H7 (cell line): ENCODE data around the gene MAST4. TPM values are rescaled to one million over a fixed set of nuclear protein-coding genes. Genes with fewer than 3 reads are reported as not detected.

Source experiments
- DNase-seq: peaks from one replicate; pipeline ENCODE4 v3.0.0; 2012
- H3K27me3 ChIP-seq: 2 replicates; pipeline ENCODE4 v1.6.0; 2011; ENCODE audit warnings: mild to moderate bottlenecking, low read length; ENCODE audit not compliant: control insufficient read depth, insufficient read depth
- H3K36me3 ChIP-seq: replicated peaks from 2 replicates; pipeline ENCODE4 v1.5.1; 2011; ENCODE audit warnings: low read length; ENCODE audit not compliant: control insufficient read depth, insufficient read depth
- H3K4me3 ChIP-seq: 2 replicates; pipeline ENCODE4 v1.5.1; 2011; ENCODE audit warnings: low read depth, mild to moderate bottlenecking, control low read depth, low read length, moderate library complexity; ENCODE audit not compliant: insufficient read depth
- total RNA-seq: library from RNA; depleted of rRNA; stranded (reverse); fragments of >200 nt; shearing (Covaris generic); gene quantifications from 2 replicates; pipeline ENCODE4 v1.2.3, GENCODE V29; 2014

The MAST4 gene
- total RNA-seq, 1 experiment from 2014 or later, result 1.6 TPM

DNA sequence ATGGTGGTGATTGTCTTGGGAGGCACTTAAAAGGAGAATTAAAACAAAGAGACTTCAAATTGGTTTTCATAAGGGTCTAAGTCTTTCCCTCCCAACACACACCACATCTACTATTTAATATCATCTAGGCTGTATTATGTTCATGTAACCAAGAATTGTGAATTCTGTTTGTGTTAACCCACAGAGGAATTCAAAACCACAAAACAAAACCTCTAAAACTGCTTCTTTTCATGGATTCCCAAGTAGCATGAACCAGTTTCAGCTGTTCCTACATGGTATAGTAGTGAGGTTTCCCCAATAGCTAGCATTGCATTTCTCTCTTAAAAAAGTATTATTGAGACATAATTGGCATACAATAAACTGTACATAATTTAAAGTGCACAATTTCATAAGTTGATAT lies 316.6 kb downstream of the MAST4 start:
- peaks cover 5% of the 10 kb centered on the region; the same call in 1 of the 2 replicates for H3K27me3 ChIP-seq
- H3K4me3 ChIP-seq, result no peak overlapping the region
- no peaks in the 10 kb centered on the region for H3K36me3 ChIP-seq
- DNase-seq, result no peak

DNA sequence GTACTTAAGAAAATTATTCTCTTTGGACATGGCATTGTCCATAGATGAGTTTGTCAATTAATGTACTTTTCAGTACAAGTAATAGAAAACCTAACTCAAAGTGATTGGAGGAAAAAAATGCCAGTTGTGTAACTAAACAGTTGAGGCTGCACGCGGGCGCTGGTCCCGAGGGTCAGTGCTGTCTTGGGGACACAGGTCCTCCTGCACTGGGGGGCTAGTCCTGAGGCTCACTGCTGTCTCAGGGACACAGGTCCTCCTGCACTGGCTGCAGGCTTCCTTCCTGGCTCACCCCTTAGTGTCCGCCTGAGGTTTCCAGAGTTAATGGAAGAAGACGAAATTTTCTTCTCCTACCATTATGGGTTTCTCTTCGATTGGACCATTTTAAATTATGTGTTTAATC lies 319.3 kb downstream of the MAST4 start:
- Histone ChIP-seq H3K4me3 (no peak overlapping the region), H3K27me3 (no peaks in the 10 kb centered on the region), H3K36me3 (no peaks in the 10 kb centered on the region)
- DNase-seq, result no peak

DNA sequence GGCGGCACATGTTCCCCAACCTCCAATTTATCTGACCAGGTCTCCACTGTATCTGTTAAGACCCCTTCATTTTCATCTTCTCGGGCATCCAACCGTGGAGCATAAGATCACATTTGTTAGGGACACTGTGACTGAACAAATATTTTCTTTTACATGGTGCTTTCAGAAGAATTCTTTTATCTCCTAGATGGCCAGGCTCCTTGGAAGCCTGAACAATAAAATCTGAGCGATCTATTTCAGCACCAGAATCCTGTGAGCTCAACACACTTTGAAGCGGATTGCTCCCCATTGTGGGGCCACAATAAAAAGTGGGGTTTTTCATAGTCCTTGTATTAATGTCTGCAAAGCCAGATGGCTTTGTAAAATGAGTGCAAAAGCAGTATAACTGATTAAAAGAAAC lies 326.7 kb downstream of the MAST4 start:
- Histone ChIP-seq H3K27me3 (no peaks in the 10 kb centered on the region), H3K36me3 (no peaks in the 10 kb centered on the region), H3K4me3 (no peak overlapping the region)
- DNase-seq, result no peak

DNA sequence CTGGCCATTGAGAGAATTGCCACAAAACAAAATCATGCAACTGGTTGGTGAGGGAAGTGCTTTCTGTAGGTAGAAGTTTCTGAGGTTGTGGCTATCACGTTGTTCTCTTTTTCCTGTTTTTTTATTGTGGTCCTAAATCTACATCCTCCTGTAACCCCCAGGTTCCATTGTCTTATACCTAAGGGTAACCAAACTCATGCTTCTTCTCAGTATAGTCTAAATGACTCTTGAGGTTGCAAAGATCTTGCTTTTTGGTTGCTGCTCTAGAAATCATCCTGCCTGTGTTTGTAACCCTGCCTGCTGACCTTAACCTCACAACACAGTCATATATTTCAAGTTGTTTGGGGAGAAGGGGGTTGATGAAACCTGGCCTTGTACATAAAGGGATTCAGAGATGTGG lies 327.3 kb downstream of the MAST4 start:
- Histone ChIP-seq H3K36me3 (no peaks in the 10 kb centered on the region), H3K27me3 (no peaks in the 10 kb centered on the region), H3K4me3 (no peak overlapping the region)
- no peak for DNase-seq

DNA sequence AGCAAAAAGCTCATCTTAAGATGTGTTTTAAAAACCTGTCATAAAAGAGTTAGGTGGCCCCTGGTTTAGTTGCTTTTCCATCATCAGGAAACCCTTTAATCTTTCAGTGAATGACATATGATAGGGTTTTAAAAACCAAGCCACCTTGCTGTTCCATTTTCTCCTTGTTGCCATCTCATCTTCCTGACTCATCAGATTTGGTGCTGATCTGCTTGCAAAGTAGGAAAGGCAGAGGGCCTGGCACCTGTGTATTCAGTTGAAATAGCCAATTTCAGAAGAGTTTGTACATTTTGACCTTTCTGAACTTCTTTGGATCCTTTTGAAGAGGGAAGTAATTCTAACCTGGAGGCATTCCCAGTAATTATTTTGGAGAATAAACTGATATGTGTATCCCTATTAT lies 327.7 kb downstream of the MAST4 start:
- Histone ChIP-seq H3K27me3 (no peaks in the 10 kb centered on the region), H3K36me3 (no peaks in the 10 kb centered on the region), H3K4me3 (no peak overlapping the region)
- DNase-seq, result no peak

DNA sequence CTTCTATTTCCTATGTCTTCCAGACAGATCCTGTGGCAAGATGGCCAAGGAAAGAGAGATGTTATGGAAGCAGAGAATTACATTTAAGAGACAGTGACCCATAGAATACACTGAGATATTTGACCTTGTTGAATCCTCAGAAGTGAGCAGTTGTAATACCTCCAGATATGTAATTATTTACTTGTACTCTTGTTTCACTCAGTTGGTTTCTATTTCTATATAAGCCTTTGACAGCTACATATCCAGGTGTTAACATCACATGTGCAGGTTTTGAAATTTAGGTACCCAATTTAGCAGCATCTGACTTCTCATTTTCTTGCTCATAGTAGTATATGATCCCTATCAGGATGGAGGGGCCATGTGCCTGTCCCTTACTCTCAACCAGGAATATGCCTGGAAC lies 330.9 kb downstream of the MAST4 start:
- H3K27me3 ChIP-seq, result no peaks in the 10 kb centered on the region
- no peak overlapping the region for H3K4me3 ChIP-seq
- no peaks in the 10 kb centered on the region for H3K36me3 ChIP-seq
- DNase-seq, result no peak

DNA sequence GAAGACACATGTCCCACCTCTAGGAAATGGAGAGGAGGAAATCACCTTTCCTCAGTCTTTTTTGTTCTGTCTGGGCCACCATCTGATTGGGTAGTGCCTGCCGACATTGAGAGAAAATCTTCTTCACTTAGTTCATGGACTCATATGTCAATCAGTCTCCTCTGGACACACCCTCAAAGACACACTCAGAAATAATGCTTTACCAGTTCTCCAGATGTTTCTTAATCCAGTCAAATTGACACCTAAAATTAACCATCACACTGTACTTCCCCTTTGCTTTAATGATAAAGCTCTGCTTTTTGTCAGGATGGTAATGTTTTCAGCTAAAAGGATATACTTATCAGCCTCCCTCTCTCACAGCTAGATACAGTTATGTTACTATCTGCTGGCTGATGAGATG lies 333.1 kb downstream of the MAST4 start:
- Histone ChIP-seq H3K27me3 (no peaks in the 10 kb centered on the region), H3K4me3 (no peak overlapping the region), H3K36me3 (no peaks in the 10 kb centered on the region)
- no peak for DNase-seq

DNA sequence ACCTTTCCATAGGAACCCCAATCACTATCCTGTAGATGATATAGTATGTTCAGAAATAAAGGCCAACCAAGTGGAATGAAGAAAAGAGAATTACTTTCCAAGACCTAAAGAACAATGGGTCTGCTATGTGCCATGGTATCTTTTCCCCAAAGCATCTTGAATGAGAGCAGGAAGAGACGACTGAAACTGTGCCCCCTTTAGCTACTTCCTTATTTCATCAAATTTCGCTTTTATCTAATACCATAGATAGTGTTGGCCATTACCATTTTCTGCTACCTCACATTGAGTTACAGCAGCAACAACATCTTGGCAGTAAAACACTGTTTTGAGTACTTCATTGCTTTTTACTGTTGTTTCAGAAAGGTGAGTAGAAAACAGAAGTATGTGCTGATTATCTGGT lies 333.8 kb downstream of the MAST4 start:
- DNase-seq, result no peak
- Histone ChIP-seq H3K27me3 (no peaks in the 10 kb centered on the region), H3K4me3 (no peak overlapping the region), H3K36me3 (no peaks in the 10 kb centered on the region)

DNA sequence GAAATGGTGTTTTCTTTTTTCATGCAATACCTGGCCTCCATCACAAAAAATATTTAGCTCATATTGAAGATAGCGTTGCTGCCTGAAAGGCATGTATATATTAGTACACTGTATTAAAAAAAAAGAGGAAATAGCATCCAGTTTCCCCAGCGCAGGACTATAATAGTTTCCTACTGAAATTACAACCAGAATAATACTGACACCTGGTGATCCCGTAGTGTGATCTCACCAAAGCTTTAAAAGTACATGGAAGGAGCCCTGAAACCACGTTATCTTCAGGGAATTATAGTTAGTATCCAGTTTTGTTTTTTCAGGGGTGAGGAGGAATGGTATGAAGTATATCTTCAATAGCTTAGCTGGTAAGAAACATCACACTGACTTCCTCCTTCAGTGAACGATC lies 335.5 kb downstream of the MAST4 start:
- Histone ChIP-seq H3K4me3 (no peak overlapping the region), H3K27me3 (no peaks in the 10 kb centered on the region), H3K36me3 (no peaks in the 10 kb centered on the region)
- no peak for DNase-seq

DNA sequence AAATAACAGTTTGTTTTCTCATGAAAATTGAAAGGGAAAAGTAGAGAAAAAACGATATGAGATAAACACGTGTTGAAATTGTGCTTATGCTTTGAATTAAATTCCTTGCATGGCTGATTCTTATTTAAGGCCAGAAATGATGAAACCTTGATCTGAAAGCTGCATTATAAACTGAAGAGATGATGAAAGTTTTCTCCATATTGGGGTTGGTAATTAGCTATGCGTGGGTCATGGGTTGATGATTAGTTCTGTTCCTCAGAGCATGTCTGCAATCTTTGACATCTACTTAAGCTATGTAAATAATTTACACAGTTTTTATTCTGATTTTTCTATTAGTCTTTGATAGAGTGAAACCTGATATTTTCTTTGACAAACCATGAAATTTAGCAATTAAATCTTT lies 336.3 kb downstream of the MAST4 start:
- H3K4me3 ChIP-seq, result no peak overlapping the region

DNA sequence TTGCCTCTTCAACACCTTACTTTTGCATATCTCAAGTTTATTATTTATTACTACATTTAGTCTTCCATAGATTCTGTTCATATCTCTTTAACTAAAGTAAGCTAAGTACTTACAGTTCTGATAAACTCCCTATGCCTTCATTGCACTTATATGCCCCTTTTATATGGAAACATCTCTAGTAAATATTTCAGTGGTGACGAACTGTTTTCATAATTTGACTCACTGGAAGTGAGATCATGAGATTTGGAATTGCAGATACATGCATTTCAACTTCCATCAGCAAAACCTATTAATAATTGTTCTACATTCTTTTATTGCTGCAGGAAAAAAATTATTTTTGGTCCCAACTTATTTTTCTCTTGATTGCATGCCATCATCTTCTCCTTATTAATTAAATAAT lies 336.9 kb downstream of the MAST4 start:
- no peaks in the 10 kb centered on the region for H3K27me3 ChIP-seq
- no peaks in the 10 kb centered on the region for H3K36me3 ChIP-seq
- no peak for DNase-seq
- no peak overlapping the region for H3K4me3 ChIP-seq

More for the DNA sequence above, 336.3 kb downstream of the MAST4 start:
- Histone ChIP-seq H3K27me3 (no peaks in the 10 kb centered on the region), H3K36me3 (no peaks in the 10 kb centered on the region)
- DNase-seq, result no peak

DNA sequence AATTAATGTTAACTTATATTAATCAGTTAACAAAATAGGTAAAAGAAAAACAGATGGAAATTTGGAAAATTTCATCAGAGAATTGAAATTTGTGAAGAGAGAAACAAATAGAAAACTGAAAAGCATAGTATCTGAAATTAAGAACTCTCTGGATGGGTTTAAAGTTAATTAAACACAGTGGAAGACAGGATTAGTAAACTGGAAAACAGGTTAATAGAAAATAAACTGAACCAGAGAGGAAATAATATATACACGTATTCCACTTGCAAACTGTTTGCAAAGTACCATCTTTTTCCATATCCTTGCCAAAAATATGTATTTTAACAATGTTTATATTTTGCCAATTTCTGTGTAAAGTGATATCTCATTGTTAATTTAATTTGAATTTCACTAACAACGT lies 342.9 kb downstream of the MAST4 start:
- Histone ChIP-seq H3K4me3 (no peak overlapping the region), H3K36me3 (no peaks in the 10 kb centered on the region), H3K27me3 (no peaks in the 10 kb centered on the region)
- no peak for DNase-seq

DNA sequence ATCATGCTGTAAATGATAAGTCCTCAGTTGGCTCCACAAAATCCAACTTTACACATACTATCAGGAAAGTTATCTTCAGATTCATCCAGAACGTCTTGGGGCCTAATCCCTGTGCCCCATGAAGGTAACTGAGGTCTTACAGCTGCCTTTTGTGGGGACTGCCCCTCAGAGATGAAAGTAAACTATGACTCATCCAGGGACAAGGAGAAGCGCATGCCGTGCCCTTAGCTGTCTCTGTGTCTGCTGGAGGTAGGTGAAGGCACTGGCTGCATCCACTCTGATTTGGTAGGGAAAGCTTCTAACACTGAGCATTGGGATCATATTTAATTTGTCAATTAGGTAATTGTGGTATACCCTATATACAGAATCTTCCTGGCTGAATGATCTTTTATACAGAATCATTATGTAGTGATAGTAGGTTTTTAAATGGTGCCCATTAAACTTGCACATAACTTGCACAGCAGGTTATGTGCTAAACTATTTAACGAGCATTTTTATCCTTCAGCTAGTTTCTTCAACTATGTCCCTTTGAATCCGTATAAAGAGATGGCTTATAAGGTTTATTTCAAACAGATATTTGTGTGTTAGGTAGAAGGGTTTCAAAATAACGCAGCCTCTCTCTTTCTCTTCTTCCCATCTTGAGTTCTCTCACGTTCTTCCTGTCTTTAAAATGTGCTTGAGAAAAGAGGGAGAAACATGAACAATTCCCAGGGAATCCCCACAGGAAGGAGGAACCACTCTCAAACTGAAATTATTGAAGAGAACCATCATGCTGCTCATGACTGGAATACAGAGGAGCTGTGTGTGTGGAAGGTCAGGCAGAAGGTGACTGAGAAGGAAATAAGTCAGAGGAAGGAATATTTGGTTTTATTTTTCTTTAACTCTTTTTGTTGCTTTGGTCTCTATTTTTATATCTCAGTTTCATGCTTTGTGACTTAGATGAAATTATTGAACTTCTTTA lies 349.5 kb downstream of the MAST4 start:
- Histone ChIP-seq H3K27me3 (no peaks in the 10 kb centered on the region), H3K4me3 (no peak overlapping the region), H3K36me3 (no peaks in the 10 kb centered on the region)
- DNase-seq, result no peak

DNA sequence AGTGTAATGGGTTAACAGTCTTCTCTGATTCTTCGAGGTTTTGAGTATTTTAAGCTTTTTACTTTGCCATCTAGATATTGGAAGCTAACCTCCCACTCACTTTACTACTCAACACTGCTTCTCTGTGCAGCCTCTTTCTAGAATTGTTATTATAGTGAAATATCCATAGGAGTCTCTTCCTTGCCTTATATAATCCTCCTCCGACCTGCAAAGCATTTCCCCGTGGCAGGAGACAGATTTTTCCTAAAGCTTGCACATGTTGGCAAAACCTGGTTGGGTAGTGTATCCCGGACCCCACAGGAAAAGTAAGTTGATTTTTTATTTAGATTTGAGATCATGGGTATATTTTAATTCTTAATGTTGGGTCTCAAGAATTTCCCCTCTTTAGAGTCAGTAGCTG lies 351.3 kb downstream of the MAST4 start:
- DNase-seq, result no peak
- Histone ChIP-seq H3K4me3 (no peak overlapping the region), H3K27me3 (no peaks in the 10 kb centered on the region), H3K36me3 (no peaks in the 10 kb centered on the region)

DNA sequence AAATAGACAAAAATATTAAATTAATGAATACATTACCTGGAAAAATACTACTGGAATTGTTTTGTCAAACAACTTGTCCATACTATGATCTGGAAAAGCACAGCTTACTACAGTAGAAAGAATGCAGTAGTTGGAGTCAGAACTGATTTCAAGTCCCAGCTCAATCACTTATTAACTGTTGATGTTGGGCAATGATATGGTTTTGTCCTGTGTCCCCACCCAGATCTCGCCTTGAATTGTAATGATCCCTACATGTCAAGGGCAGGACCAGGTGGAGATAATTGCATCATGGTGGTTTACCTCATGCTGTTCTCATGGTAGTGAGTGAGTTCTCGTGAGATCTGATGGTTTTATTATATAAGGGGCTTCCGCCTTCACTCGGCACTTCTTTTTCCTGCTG lies 352.9 kb downstream of the MAST4 start:
- DNase-seq, result no peak
- Histone ChIP-seq H3K36me3 (no peaks in the 10 kb centered on the region), H3K4me3 (no peak overlapping the region), H3K27me3 (no peaks in the 10 kb centered on the region)
